ENCODE measurements around the gene ETFA. TPM values are rescaled to one million over a fixed set of nuclear protein-coding genes. Genes with fewer than 3 reads are reported as not detected.

Gene ETFA
- total RNA-seq, 1 donor from 2014 or later: 109 TPM

GRCh38 chr15:76175442-76175841 lies 135.8 kb downstream of the ETFA start:
- no peak overlapping the region for H3K27ac Mint-ChIP-seq (ENCODE audit: unreplicated experiment)
- no peak overlapping the region for H3K4me3 Mint-ChIP-seq
- H3K9me3 Mint-ChIP-seq: no peaks in the 10 kb centered on the region
- TF ChIP-seq, protein P1, sequence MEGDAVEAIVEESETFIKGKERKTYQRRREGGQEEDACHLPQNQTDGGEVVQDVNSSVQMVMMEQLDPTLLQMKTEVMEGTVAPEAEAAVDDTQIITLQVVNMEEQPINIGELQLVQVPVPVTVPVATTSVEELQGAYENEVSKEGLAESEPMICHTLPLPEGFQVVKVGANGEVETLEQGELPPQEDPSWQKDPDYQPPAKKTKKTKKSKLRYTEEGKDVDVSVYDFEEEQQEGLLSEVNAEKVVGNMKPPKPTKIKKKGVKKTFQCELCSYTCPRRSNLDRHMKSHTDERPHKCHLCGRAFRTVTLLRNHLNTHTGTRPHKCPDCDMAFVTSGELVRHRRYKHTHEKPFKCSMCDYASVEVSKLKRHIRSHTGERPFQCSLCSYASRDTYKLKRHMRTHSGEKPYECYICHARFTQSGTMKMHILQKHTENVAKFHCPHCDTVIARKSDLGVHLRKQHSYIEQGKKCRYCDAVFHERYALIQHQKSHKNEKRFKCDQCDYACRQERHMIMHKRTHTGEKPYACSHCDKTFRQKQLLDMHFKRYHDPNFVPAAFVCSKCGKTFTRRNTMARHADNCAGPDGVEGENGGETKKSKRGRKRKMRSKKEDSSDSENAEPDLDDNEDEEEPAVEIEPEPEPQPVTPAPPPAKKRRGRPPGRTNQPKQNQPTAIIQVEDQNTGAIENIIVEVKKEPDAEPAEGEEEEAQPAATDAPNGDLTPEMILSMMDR (conservative IDR thresholded peaks at IDR 0.05): no peak
- no peaks in the 10 kb centered on the region for H3K36me3 Mint-ChIP-seq (ENCODE audit: low read depth)
- H3K4me1 Mint-ChIP-seq: peaks cover 13% of the 10 kb centered on the region
- DNase-seq (ENCODE audit: low read depth, low spot score): no peak
- H3K27me3 Mint-ChIP-seq (ENCODE audit: low read depth): no peaks in the 10 kb centered on the region

DNA sequence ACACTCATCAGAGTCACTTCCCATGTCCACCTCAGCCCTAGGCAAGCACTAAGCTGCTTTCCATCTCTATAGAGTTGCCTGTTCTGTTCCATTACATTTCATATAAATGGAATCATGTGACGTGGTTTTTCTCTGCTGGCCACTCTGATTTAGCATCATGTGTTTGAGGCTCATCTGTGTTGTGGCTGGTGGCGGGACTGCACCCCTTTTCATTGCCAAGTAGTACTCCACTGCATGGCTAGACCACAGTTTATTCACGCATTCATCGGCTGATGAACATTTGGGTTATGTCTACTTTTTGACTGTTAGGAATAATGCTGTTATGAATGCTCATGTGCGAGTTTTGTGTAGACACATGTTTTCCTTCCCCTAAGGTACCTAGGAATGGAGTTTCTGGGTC lies 136.6 kb downstream of the ETFA start:
- no peak overlapping the region for H3K27ac Mint-ChIP-seq (ENCODE audit: unreplicated experiment)
- H3K4me3 Mint-ChIP-seq: no peak overlapping the region
- DNase-seq (ENCODE audit: low read depth, low spot score): no peak
- no peaks in the 10 kb centered on the region for H3K36me3 Mint-ChIP-seq (ENCODE audit: low read depth)
- TF ChIP-seq, protein P1 (conservative IDR thresholded peaks at IDR 0.05): no peak
- H3K4me1 Mint-ChIP-seq: peaks cover 13% of the 10 kb centered on the region
- H3K9me3 Mint-ChIP-seq: no peaks in the 10 kb centered on the region
- H3K27me3 Mint-ChIP-seq (ENCODE audit: low read depth): no peaks in the 10 kb centered on the region

- Mint-ChIP-seq H3K4me1 (peaks cover 13% of the 10 kb centered on the region), H3K9me3 (no peaks in the 10 kb centered on the region), H3K27me3 (ENCODE audit: low read depth) (no peaks in the 10 kb centered on the region), H3K27ac (ENCODE audit: unreplicated experiment) (no peak overlapping the region), H3K36me3 (ENCODE audit: low read depth) (no peaks in the 10 kb centered on the region), H3K4me3 (no peak overlapping the region)
- DNase-seq (ENCODE audit: low read depth, low spot score): no peak
- TF ChIP-seq, protein P1 (conservative IDR thresholded peaks at IDR 0.05): no peak
These were observed 137.9 kb downstream of the ETFA start for GRCh38 chr15:76173317-76173834.

DNA sequence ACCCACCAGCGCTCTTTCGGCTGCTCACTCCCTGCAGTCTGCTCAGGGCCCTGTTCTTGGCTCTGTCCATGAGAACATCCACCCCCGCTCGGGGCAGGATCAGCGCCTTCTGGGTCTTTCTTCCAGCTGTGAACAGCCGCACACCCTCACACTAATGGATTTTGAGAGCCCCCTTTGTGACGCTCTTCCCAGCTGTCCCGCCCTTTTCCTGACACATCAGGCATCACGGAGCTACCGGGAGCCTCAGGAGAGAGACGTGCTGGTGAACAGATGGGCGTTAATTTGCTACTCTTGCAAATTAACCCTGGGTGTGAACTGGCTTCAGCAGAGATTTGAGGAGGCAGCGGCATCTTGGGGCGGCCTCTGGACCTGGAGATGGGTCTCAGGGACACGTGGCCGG lies 138.5 kb downstream of the ETFA start:
- no peak for DNase-seq (ENCODE audit: low read depth, low spot score)

GRCh38 chr15:76169911-76170800 lies 141.1 kb downstream of the ETFA start:
- Mint-ChIP-seq H3K9me3 (no peaks in the 10 kb centered on the region), H3K27me3 (ENCODE audit: low read depth) (no peaks in the 10 kb centered on the region), H3K36me3 (ENCODE audit: low read depth) (no peaks in the 10 kb centered on the region), H3K27ac (ENCODE audit: unreplicated experiment) (no peak overlapping the region), H3K4me3 (no peak overlapping the region), H3K4me1 (no peaks in the 10 kb centered on the region)
- TF ChIP-seq, protein P1 (conservative IDR thresholded peaks at IDR 0.05): no peak
- no peak for DNase-seq (ENCODE audit: low read depth, low spot score)

More for the DNA sequence above, 138.5 kb downstream of the ETFA start:
- Mint-ChIP-seq H3K9me3 (no peaks in the 10 kb centered on the region), H3K36me3 (ENCODE audit: low read depth) (no peaks in the 10 kb centered on the region), H3K4me1 (peaks cover 8% of the 10 kb centered on the region), H3K27ac (ENCODE audit: unreplicated experiment) (no peak overlapping the region), H3K27me3 (ENCODE audit: low read depth) (no peaks in the 10 kb centered on the region), H3K4me3 (no peak overlapping the region)
- TF ChIP-seq, protein P1 (conservative IDR thresholded peaks at IDR 0.05): no peak

Data from neural crest cell (in vitro differentiated cells).